SK-N-SH treated with all-trans-retinoic acid at 6 μM for 48 hours (cell line): ENCODE data around the gene ATG2A.

Experiments
- PPARA ChIP-seq: fragments of 250-450 bp; sonication (Bioruptor Pico); IDR thresholded peaks from 2 replicates; pipeline ENCODE4 v1.5.0; 2020; ENCODE audit warnings: mild to moderate bottlenecking, borderline replicate concordance
- RARB ChIP-seq: fragments of 250-450 bp; sonication (Bioruptor Pico); IDR thresholded peaks from 2 replicates; pipeline ENCODE4 v1.8.0; 2021; ENCODE audit warnings: mild to moderate bottlenecking, moderate library complexity
- TCF4 ChIP-seq: fragments of 250-450 bp; sonication (Bioruptor Pico); IDR thresholded peaks from 2 replicates; pipeline ENCODE4 v1.8.0; 2021; ENCODE audit warnings: mild to moderate bottlenecking, moderate library complexity, borderline replicate concordance
- ZFP30 ChIP-seq: fragments of 450-650 bp; formaldehyde crosslinking; IDR thresholded peaks from 2 replicates; pipeline ENCODE4 v1.5.0; 2022; ENCODE audit warnings: mild to moderate bottlenecking, moderate library complexity
- ZNF70 ChIP-seq: fragments of 450-650 bp; formaldehyde crosslinking; IDR thresholded peaks from 2 replicates; pipeline ENCODE4 v1.5.0; 2020; ENCODE audit warnings: mild to moderate bottlenecking, moderate library complexity
- TF ChIP-seq, protein P1 (sequence below): fragments of 250-450 bp; sonication (Bioruptor Pico); IDR thresholded peaks from 2 replicates; pipeline ENCODE4 v1.8.0; 2020; ENCODE audit warnings: mild to moderate bottlenecking, moderate library complexity, borderline replicate concordance
- TF ChIP-seq, protein P2 (sequence below): fragments of 250-450 bp; sonication (Bioruptor Pico); IDR thresholded peaks from 2 replicates; pipeline ENCODE4 v1.5.1; 2020; ENCODE audit warnings: low read depth, mild to moderate bottlenecking, moderate library complexity

DNA sequence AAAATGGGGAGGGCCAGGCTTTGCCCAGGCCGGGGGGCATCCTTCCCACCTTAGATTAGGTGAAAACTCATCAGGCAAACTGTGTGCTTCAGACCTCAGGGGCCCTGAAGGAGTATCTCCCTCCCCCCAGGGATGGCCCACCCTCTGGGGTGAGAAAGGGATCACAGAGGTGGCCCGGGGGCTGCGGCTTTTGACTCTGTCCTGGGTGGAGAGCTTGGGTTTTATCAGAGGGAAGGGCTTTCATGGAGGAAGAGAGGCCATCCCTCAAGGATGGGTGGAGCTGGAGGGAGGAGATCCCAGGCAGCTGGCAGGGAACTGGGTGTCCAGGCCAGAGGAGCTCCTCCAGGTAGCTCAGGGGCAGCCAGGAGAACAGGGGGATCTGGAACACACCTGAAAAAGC is 4.4 kb upstream of the ATG2A start:
- TF ChIP-seq ZNF70 (no peak), TCF4 (CRISPR knock-in tag) (no peak), PPARA (CRISPR knock-in tag) (no peak), ZFP30 (CRISPR knock-in tag) (no peak), RARB (CRISPR knock-in tag) (no peak)
- TF ChIP-seq, protein P1, sequence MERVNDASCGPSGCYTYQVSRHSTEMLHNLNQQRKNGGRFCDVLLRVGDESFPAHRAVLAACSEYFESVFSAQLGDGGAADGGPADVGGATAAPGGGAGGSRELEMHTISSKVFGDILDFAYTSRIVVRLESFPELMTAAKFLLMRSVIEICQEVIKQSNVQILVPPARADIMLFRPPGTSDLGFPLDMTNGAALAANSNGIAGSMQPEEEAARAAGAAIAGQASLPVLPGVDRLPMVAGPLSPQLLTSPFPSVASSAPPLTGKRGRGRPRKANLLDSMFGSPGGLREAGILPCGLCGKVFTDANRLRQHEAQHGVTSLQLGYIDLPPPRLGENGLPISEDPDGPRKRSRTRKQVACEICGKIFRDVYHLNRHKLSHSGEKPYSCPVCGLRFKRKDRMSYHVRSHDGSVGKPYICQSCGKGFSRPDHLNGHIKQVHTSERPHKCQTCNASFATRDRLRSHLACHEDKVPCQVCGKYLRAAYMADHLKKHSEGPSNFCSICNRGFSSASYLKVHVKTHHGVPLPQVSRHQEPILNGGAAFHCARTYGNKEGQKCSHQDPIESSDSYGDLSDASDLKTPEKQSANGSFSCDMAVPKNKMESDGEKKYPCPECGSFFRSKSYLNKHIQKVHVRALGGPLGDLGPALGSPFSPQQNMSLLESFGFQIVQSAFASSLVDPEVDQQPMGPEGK: no peak
- TF ChIP-seq, protein P2, sequence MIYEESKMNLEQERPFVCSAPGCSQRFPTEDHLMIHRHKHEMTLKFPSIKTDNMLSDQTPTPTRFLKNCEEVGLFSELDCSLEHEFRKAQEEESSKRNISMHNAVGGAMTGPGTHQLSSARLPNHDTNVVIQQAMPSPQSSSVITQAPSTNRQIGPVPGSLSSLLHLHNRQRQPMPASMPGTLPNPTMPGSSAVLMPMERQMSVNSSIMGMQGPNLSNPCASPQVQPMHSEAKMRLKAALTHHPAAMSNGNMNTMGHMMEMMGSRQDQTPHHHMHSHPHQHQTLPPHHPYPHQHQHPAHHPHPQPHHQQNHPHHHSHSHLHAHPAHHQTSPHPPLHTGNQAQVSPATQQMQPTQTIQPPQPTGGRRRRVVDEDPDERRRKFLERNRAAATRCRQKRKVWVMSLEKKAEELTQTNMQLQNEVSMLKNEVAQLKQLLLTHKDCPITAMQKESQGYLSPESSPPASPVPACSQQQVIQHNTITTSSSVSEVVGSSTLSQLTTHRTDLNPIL (CRISPR knock-in tag): no peak
